Measurements from ENCODE around the gene TMEM121.

TMEM121 gene

DNA sequence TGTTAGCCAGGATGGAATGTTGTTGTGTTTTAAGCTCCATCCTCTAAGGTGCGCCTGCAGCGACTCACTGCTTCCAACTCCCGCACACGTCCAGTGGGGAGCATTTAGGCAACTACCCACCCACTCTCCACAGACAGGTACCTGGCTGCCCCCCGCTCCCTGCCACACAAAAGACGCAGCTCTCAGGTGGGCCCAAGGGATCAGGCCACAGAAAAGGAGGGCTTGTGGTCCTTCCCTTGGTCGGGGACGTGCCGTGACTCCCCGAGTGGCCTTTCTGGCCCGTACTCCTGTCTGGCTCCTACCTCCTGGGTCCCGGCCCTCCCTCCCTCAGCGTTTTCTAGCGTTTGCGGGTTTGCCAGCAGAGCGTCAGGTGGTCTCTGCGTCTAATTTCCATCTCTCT, 19.1 kb upstream of the TMEM121 start:
- intact Hi-C loops (cut with DNase I), result no loop called here
- peak in 2 of 42 donors; percentile 4 to 11 for DNase-seq

DNA sequence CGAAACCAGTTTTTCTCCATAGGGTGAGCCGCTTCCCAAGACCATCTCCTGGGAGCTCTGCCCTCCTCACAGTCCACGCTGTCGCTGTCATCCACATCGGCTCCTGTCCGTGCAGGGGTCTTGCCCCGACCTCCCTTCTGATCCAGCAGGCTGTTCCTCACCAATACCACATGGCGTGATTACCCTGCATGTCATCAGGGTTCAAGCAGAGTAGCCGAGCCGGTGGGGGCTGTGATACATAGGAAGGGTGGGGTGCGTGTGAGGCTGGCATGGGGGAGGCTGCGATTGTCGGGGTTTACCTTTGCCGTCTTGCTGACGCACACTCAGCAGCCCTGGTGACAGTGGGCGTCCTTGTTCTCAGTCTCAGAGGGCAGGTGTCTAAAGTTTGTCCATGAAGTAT, 18.3 kb upstream of the TMEM121 start:
- peak in 4 of 42 donors; percentile 26 to 67 (median 43) for DNase-seq
- intact Hi-C loops (cut with DNase I), result no loop called here

DNA sequence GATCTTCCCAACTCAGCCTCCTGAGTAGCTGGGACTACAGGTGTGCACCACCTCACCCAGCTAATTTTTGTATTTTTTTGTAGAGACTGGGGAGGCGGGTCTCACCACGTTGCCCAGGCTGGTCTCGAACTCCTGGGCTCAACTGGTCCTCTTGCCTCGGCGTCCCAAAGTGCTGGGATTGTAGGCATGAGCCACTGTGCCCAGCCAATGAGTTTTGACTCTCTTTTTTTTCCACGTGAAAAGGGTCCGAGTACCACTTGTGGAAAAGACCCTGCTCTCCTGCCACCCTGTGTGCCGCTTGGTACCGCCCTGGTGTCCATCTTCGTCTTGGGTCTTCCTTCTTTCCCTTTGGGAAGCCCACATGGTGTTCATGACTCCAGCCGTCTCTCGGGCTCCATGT, 17.8 kb upstream of the TMEM121 start:
- intact Hi-C loops (cut with DNase I), result no loop called here
- DNase-seq, result peak in 2 of 42 donors; percentile 3 to 16

DNA sequence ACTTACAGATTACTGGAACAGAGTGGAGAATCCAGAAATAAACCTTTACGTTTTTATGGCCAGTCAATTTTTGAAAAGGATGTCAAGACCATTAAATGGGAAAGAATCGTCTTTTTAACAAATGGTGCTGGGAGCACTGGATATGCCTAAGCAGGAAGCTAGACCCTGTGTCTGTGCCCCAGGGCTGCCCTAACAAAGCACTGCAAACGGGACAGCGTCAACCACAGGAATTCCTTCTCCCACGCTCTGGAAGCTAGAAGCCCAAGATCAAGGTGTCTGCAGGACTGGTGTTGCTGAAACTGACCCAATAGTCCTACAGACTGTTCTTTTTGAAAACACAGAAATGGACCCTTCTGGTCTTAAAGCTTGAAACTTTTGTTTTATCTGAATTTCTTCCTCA, 9.3 kb upstream of the TMEM121 start:
- peak in 1 of 42 donors; percentile 6 for DNase-seq
- intact Hi-C loops (cut with DNase I), result no loop called here

DNA sequence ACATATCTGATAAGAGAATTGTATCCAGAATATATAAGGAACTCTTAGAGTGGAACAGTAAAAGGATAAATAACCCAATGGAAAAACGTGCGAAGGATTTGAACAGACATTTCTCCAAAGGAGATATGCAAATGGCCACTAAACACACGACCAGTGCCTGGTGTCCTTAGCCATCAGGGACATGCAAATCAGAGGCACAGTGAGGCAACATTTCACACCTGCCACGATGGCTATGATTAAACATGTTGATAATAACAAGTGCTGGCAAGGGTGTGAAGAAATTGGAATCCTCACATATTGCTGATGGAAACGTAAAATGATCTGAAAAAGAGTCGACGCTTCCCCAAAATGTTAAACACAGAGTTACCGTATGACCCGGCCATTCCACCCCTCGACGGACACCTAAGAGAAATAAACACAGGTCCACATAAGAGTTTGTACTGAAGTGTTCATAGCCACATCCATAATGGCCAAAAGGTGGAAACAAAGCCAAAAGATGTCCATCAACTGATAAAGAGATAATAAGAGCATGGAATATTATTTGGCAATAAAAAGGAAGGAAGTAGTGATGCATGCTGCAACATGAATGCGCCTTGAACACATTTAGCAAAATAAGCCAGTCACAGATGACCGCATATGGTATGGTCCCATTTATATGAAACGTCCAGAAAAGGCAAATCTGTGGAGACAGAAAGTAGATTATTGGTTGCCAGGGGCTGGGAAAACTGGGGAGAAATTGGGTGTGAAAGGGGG, 6.3 kb upstream of the TMEM121 start:
- intact Hi-C loops (cut with DNase I), result no loop called here

DNA sequence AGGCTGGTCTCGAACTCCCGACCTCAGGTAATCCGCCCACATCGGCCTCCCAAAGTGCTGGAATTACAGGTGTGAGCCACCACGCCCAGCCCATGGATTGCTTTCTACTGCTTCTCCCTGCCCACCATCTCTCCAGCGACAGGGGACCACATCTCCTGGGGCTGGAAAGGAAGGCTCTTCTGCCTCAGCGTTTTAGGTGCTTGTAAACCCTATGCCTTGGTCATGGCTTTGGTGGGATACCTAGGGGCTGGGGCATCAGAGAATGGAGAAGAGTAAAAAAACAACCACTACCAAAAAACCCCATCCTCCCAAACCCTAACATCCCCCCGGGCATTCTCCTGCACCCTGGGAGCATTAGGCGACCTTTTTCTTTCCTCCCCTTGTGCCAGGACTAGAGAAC, 1.1 kb upstream of the TMEM121 start:
- intact Hi-C loops (cut with DNase I), result loop anchor here (5.0 kb wide), 2 partner anchors 33 to 323 kb away; partner anchors contain the start of gene TEDC1
- DNase-seq, result peak in 2 of 42 donors; percentile 23 to 34

More for the DNA sequence above, 6.3 kb upstream of the TMEM121 start:
- DNase-seq, result peak in 2 of 42 donors; percentile 10 to 13

DNA sequence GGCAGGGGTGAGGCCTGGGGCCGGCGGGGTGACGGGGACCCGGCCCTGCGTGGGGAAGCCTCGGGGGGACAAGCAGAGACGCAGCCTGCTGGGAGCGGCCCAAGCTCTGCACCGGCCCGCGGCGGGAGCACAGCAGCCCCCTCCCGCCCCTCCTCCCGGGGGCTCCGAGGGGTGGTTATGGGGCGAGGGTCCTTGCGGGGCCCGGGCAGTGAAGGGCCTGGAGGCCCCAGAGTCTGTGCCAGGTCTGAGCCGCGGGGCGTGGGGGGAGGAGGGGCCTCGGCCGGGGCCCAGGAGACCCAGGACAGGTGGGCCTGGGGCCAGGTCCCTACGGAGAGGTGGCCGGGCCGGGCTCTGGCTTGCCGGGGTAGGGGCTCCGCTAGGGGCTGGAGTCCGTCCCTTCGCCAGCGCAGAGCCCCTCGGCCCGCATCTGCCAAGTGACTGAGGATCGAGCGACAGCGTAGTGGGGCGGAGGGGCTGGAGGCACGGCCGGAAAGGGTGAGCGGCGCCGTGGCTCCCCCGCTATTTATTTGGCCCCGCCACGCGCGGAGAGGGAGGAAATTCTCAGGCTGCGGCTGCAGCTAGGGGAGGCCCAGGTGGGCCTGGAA, 495 bp downstream of the TMEM121 start:
- intact Hi-C loops (cut with DNase I), result loop anchor here (5.0 kb wide), 2 partner anchors 35 to 325 kb away; partner anchors contain the start of gene TEDC1
- peak in 8 of 42 donors; percentile 14 to 55 (median 40) for DNase-seq

DNA sequence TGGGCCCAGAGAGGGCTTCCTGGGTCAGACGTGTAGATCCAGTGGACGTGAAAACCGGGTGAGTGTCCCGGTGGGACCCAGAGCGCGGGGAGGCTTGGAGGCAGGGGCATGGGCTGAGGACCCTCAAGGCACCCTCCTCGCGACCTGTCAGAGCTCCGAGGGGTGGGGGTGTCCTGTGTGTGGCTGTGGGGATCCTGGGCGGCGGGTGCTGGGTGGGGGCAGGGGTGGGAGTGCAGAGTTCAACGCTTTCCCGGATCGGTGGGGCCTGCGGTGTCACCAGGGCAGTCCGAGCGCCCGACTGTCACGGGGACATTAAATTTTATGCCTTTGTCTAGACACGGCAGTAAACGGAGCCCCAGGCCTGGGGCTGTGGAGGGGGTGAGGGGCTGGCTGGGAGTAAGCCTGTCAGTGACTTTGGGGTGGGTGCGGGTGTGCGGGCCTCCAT, 1.0 kb downstream of the TMEM121 start:
- peak in 4 of 42 donors; percentile 18 to 48 (median 38) for DNase-seq
- intact Hi-C loops (cut with DNase I), result loop anchor here (5.0 kb wide), 2 partner anchors 35 to 325 kb away; partner anchors contain the start of gene TEDC1

DNA sequence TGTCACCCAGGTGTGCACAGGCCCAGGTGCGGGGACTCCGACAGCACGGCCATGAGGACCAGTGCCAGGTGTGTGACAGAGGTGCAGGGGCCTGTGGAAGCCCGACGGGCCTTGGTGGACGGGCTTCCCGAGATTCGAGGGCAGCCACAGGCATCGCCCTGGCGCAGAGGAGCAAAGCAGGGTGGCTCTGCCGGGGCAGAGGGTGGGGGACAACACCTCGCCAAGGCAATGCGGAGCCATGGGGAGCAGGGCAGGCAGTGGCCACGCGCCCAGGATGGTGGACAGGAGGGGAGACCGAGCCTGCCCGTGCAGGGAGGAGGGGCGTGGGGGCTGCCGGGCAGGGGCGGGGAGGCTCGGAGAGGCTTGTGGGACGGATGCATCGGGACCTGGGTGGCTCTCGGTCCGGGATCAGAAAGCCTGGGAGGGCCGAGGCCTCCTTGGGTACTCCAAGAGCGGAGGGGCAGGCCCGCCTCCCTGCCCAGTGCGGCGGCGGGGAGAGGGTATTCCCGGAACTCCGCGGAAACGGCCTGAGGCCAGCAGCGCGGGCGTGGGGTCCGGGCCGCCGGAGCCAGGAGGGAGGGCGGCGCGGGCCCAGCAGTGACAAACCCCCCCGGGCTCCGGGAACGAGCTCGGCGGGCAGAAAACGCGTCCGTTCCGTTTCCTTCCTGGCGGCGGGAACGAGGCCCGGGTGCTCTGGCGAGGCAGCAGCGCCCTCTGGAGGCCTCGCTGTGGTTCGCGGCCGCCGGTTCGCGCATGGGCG, 1.6 kb downstream of the TMEM121 start:
- DNase-seq, result peak; percentile 62 to 94 (median 88)
- intact Hi-C loops (cut with DNase I), result loop anchor here (2.0 to 5.0 kb wide), 3 partner anchors 36 to 326 kb away; partner anchors contain the start of gene TEDC1

DNA sequence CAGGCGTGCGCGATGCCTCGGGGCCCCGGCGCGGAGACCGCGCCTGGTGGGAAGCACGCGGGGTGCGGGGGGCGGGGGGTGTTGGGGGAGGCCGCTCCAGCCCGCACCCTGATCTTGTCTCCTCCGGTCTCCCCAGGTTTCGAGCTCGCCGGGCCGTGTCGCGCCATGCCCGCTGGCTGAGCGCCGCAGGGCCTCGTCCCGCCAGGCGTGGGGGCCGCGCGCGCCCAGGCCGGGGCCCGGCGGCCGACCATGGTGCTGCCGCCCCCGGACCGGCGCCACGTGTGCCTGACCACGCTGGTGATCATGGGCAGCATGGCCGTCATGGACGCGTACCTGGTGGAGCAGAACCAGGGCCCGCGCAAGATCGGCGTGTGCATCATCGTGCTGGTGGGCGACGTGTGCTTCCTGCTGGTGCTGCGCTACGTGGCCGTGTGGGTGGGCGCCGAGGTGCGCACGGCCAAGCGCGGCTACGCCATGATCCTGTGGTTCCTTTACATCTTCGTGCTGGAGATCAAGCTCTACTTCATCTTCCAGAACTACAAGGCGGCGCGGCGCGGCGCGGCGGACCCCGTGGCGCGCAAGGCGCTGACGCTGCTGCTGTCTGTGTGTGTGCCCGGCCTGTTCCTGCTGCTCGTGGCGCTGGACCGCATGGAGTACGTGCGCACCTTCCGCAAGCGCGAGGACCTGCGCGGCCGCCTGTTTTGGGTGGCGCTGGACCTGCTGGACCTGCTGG, 2.4 kb downstream of the TMEM121 start:
- DNase-seq, result peak in 25 of 42 donors; percentile 26 to 72 (median 55)
- intact Hi-C loops (cut with DNase I), result loop anchor here (2.0 to 5.0 kb wide), 3 partner anchors 36 to 326 kb away; partner anchors contain the start of gene TEDC1

DNA sequence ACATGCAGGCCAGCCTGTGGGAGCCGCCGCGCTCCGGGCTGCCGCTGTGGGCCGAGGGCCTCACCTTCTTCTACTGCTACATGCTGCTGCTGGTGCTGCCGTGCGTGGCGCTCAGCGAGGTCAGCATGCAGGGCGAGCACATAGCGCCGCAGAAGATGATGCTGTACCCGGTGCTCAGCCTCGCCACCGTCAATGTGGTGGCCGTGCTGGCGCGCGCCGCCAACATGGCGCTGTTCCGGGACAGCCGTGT, 2.9 kb downstream of the TMEM121 start:
- intact Hi-C loops (cut with DNase I), result loop anchor here (2.0 to 5.0 kb wide), 3 partner anchors 37 to 327 kb away; partner anchors contain the start of gene TEDC1
- DNase-seq, result no peak

DNA sequence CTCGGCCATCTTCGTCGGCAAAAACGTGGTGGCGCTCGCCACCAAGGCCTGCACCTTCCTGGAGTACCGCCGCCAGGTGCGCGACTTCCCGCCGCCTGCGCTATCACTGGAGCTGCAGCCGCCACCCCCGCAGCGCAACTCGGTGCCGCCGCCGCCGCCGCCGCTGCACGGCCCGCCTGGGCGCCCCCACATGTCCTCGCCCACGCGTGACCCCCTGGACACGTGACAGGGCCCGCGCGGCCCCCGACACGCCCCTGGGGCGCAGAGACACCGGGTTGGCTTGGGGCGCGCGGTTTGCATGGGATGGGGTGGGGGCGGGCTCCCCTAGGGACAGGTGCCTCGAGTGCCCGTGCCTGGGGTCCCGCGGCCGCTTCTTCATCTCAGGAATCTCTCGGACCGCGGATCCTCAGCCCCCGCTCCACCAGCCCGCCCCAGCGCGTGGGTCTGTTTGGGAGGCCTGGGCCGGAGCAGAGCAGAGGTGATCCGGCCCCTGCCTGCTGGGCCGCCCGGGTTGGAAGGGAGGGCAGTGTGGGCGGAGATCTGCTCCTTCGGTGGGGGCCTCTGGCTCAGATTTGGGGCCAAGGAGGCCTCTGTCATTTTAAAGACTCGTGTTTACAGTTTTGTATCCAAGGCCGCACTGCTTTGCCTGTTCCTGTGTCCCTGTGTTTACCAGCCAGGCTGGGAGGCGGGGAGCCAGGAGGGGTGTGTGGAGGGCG, 3.3 kb downstream of the TMEM121 start:
- peak in 6 of 42 donors; percentile 21 to 59 (median 44) for DNase-seq
- intact Hi-C loops (cut with DNase I), result loop anchor here (2.0 to 5.0 kb wide), 3 partner anchors 37 to 327 kb away; partner anchors contain the start of gene TEDC1

DNA sequence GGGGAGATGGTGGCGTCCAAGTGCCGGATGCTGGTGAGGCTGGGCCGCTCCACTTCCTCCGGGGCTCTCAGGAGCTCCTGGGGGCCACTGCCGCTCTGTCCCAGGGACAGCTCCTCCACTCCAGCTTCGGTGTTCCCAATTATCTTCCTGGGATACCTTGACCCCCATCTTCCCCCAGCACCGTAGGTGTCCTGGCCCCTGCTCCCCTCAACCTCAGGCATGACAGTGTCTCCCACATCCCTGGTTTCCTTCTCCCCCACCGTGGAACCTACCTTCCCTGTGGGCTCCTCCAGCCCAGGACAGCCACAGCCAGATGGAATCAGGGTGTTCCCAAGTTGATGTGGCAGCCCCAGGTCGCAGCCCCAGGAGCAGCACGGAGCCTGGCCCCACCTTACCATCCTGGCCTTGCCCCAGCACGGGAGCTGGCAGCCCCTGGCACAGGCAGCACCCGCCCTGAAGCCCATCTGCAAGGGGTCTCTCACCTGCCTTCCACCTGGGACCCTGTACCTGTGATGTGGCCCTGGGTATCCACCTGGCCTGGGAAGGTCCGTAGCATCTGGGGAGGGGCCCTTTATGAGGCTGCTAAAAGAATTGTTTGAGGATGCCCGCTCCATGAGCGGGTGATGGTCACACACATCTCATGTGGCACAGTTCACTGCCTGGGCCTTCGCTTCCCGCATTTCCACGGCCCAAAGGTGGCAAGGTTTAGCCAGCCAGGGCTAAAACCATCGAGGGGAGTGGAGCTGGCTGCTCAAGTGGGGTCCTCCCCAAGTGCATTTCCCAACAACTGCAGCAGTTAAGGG, 4.1 kb downstream of the TMEM121 start:
- DNase-seq, result peak in 1 of 42 donors; percentile 33
- intact Hi-C loops (cut with DNase I), result no loop called here

DNA sequence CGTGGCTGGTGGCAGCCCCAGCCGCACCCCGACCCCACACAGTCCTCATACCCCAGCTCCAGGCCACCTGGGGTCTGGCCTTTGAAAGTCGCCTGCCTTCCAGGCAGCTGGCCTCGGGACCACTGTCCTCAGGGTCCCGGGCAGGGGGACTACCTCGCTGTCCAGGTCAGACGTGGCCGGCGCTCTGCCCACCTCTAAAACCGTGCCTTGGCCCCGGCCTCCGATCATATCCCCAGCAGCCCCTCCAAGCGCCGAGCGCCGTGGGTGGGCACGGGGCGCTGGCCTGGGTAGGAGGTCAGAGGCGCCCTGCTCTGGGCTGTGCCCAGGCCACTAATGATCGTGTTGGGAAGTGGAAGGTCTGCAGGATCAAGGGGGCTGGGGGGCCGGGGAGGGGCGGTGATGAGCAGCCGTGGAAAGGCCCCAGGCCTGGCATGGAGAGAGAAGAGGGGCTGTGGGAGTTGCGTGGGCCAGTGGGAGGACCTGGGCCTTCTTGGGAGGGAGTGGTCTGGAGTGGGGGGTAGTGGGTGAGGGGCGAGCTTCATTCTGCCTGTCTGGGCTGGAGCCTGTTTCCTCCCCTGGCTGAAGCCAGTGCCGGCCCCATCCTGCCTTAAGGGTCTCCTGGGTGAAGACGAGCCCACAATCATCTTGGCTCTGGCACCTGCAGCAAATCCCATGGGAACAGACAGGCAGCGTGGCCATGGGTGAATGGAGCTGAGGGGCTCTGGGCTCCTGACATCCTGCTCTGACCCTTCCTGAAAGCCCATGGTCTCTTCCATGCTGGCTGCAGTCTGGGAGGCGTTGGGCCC, 4.9 kb downstream of the TMEM121 start:
- peak in 1 of 42 donors; percentile 39 for DNase-seq
- intact Hi-C loops (cut with DNase I), result no loop called here

DNA sequence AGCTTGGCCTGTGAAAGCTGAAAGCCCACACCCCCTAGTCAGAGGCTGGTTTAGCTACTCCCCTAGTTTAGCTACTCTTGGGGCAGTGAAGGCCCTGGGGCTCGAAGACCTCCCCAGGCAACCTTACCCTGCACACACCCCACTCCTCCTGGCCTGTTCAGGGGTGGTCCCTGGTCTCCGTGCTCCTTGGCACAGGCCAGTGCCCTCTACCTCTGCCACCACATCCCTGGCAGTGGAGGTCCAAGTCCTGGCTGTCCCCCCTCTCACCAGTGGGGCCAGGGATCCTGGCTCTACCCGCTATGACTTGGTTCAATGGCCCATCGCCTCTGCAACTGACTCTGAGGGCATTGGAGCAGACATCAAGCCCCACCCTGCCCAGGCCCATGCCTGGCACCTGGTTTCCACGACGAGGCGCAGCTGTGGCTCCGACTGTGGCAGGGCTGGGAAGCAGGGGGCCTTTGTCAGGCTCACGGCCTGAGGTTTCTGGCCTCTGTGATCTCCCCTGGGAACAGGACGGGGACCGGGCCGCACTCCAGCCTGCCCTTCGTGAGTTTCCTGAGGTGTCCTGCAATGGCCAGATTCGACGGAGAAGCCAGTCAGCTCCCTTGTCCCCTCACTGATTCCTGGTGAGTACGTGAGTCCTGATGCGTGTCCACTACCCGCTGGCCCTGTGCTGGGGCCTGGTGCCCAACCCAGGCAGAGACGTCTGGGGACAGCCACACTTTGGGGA, 5.7 kb downstream of the TMEM121 start:
- peak in 2 of 42 donors; percentile 36 to 42 for DNase-seq
- intact Hi-C loops (cut with DNase I), result no loop called here

DNA sequence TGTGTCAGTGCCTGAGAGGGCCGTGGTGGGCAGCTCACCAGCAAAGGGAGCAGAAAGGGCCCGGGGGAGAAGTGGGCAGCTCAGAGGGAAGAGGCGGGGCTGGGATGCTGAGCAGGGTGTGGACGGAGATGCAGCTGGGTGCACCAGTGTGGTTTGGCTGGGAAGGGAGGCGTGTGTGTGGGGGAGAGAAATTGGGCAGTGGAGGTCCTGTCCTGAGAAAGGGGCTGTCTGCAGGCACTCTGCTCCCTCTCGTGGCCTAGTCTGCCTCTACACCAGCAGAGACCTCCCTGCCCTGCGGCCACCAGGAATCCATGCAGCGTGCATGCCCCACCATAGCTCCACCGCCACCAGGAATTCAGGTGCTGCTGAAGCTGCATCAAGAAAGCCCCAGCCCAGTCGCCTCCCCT, 6.4 kb downstream of the TMEM121 start:
- intact Hi-C loops (cut with DNase I), result no loop called here
- peak in 10 of 42 donors; percentile 16 to 62 (median 32) for DNase-seq

All from head of caudate nucleus (tissue), 42 donors.